Measurements from ENCODE around the gene TROAP.

The TROAP gene

DNA sequence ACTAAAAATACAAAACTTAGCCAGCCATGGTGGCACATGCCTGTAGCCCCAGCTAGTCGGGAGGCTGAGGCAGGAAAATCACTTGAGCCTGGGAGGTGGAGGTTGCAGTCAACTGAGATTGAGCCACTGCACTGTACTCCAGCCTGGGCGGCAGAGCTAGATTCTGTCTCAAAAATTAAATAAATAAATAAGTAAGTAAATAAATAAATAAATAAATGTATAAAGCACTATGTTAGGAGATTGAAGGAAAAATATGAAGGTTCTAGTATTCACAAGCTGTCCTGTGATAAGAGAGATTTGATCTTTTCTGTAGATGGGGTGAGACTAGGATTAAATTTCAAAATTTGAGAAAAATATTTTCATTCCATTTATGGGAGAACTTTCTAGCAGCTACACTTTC, 29.3 kb downstream of the TROAP start:
- no peak overlapping the region for H3K4me3 ChIP-seq (replicated peaks in 1 of 2; ENCODE audit: low read depth in 2 of 2, low read length in 2 of 2)
- no peak for TF ChIP-seq CTCF (IDR thresholded peaks at IDR 0.05; ENCODE audit: low read depth, low read length)
- DNase-seq (ENCODE audit: low read depth in 2 of 2), result no peak

- TF ChIP-seq CTCF (IDR thresholded peaks at IDR 0.05; ENCODE audit: low read depth, low read length), result no peak
- no peak overlapping the region for H3K4me3 ChIP-seq (replicated peaks in 1 of 2; ENCODE audit: low read depth in 2 of 2, low read length in 2 of 2)
- no peak for DNase-seq (ENCODE audit: low read depth in 2 of 2)
Measured at GRCh38 chr12:49355913-49356312, 32.9 kb downstream of the TROAP start.

DNA sequence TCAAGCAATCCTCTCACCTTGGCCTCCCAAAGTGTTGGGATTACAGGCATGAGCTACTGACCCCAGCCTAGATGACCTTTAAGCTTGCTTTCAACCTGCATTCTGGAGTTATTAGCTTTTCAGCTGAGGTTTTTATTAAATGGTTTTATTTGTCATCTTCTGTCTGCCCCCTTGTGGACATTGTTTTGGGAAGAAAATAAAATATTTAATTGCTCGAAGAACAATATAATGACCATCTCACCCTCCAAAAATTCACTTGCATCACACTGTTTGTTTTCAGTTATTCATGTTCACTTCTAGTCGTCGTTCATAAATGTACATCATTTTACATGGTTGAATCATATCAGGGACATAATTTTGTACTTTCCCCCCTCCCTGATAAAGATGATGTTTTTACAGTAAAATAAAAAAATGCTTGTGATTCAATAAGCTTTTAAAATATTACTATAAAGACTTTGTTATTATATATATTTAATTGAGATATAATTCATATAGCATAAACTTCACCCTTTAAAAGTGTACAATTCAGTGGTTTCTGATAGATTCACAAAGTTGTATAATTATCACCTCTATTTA, 34.1 kb downstream of the TROAP start:
- H3K4me3 ChIP-seq (replicated peaks in 1 of 2; ENCODE audit: low read depth in 2 of 2, low read length in 2 of 2), result no peak overlapping the region
- DNase-seq (ENCODE audit: low read depth in 2 of 2), result peak; percentile 78 to 95
- peak; percentile 43 for TF ChIP-seq CTCF (IDR thresholded peaks at IDR 0.05; ENCODE audit: low read depth, low read length)

GRCh38 chr12:49358483-49359141, 35.6 kb downstream of the TROAP start:
- DNase-seq (ENCODE audit: low read depth in 2 of 2), result peak; percentile 82 to 84
- peak; percentile 80 for TF ChIP-seq CTCF (IDR thresholded peaks at IDR 0.05; ENCODE audit: low read depth, low read length)
- H3K4me3 ChIP-seq (replicated peaks in 1 of 2; ENCODE audit: low read depth in 2 of 2, low read length in 2 of 2), result no peak overlapping the region

GRCh38 chr12:49359671-49360070, 36.6 kb downstream of the TROAP start:
- no peak for DNase-seq (ENCODE audit: low read depth in 2 of 2)
- TF ChIP-seq CTCF (IDR thresholded peaks at IDR 0.05; ENCODE audit: low read depth, low read length), result no peak
- no peak overlapping the region for H3K4me3 ChIP-seq (replicated peaks in 1 of 2; ENCODE audit: low read depth in 2 of 2, low read length in 2 of 2)

- no peak overlapping the region for H3K4me3 ChIP-seq (replicated peaks in 1 of 2; ENCODE audit: low read depth in 2 of 2, low read length in 2 of 2)
- TF ChIP-seq CTCF (IDR thresholded peaks at IDR 0.05; ENCODE audit: low read depth, low read length), result no peak
- DNase-seq (ENCODE audit: low read depth in 2 of 2), result no peak
Measured at GRCh38 chr12:49362077-49362476, 39.0 kb downstream of the TROAP start.
